B cell (primary cell): ENCODE measurements around the gene ACP7. TPM values are rescaled to one million over a fixed set of nuclear protein-coding genes. Genes with fewer than 3 reads are reported as not detected.

Experiments
- ATAC-seq: fragments of 200-7000 bp; cut with Tn5 transposase; one replicate; pipeline ENCODE4 v1.10.0; 2021; ENCODE audit warnings: low read depth, mild to moderate bottlenecking, moderate number of reproducible peaks, moderate library complexity
- CTCF ChIA-PET: fragments of 350-600 bp; sonication (Branson Sonifier 250); formaldehyde crosslinking; loops from one replicate; lab custom pipeline; 2021; ENCODE audit warnings: antibody characterized with exemption, inconsistent platforms; lab: Charles Lee
- POLR2A ChIA-PET: fragments of 350-600 bp; sonication (Branson Sonifier 250); formaldehyde crosslinking; loops from one replicate; lab custom pipeline; 2021; ENCODE audit warnings: antibody characterized with exemption; lab: Charles Lee
- DNase-seq: peaks from one replicate; pipeline ENCODE4 v3.0.0; 2013
- H2AFZ ChIP-seq: 2 replicates; pipeline ENCODE4 v1.6.1; 2012; ENCODE audit warnings: mild to moderate bottlenecking, low read depth, low read length; ENCODE audit not compliant: insufficient read depth, poor library complexity, severe bottlenecking
- H3K27ac ChIP-seq, 2 donors: 1 replicate in 1 of 2; 2 replicates in 1 of 2; pipeline ENCODE4 v1.5.1; 2012 to 2013; ENCODE audit warnings: low read length in 2 of 2, mild to moderate bottlenecking in 2 of 2, moderate library complexity in 1 of 2
- H3K27me3 ChIP-seq, 4 experiments: fragments of 200-600 bp in 1 of 4; sonication (generic) in 1 of 4; replicated peaks in 1 of 4; 1 replicate in 2 of 4; 2 replicates in 2 of 4; pipeline versions ENCODE4 v1.6.1 to v1.7.0; 2013 to 2016; ENCODE audit warnings: low read length in 3 of 4, mild to moderate bottlenecking in 2 of 4, mixed read lengths in 1 of 4, moderate library complexity in 1 of 4; ENCODE audit not compliant: insufficient read depth in 4 of 4, control insufficient read depth in 3 of 4; ENCODE audit errors: control extremely low read depth in 1 of 4
- H3K36me3 ChIP-seq, 2 experiments: replicated peaks in 1 of 2; 1 replicate in 1 of 2; 2 replicates in 1 of 2; pipeline versions ENCODE4 v1.6.1 to v1.7.1; 2013; ENCODE audit warnings: low read length in 1 of 2; ENCODE audit not compliant: insufficient read depth in 2 of 2, control insufficient read depth in 1 of 2; ENCODE audit errors: control extremely low read depth in 1 of 2, extremely low read depth in 1 of 2
- H3K4me1 ChIP-seq, 2 donors: fragments of 200-600 bp in 1 of 2; sonication (generic) in 1 of 2; 1 replicate in 1 of 2; 2 replicates in 1 of 2; pipeline versions ENCODE4 v1.5.1 to v1.6.1; 2013 to 2017; ENCODE audit warnings: low read length in 2 of 2; ENCODE audit not compliant: control insufficient read depth in 2 of 2, insufficient read depth in 2 of 2
- H3K4me2 ChIP-seq: replicated peaks from 2 replicates; pipeline ENCODE3; 2012; ENCODE audit warnings: mild to moderate bottlenecking, low read depth, low read length; ENCODE audit not compliant: poor library complexity, severe bottlenecking
- H3K4me3 ChIP-seq, 5 experiments: fragments of 200-600 bp in 1 of 5; sonication (generic) in 1 of 5; 1 replicate in 3 of 5; 2 replicates in 2 of 5; pipeline versions ENCODE4 v1.5.1 to v1.7.0; 2011 to 2016; ENCODE audit warnings: low read length in 4 of 5, mild to moderate bottlenecking in 4 of 5, low read depth in 2 of 5, control low read depth in 1 of 5, moderate library complexity in 1 of 5; ENCODE audit not compliant: insufficient read depth in 1 of 5; ENCODE audit errors: control extremely low read depth in 1 of 5, extremely low read depth in 1 of 5
- H3K79me2 ChIP-seq: fragments of 200-600 bp; sonication (generic); one replicate; pipeline ENCODE4 v1.6.0; 2016; ENCODE audit warnings: low read length; ENCODE audit not compliant: control insufficient read depth, insufficient read depth
- H3K9ac ChIP-seq: fragments of 200-600 bp; sonication (generic); 2 replicates; pipeline ENCODE4 v1.6.1; 2017; ENCODE audit warnings: mild to moderate bottlenecking, low read length, moderate library complexity
- H3K9me3 ChIP-seq, 3 donors: one replicate each; pipeline versions ENCODE4 v1.6.1 to v1.7.1; 2013; ENCODE audit warnings: low read length in 2 of 3; ENCODE audit not compliant: control insufficient read depth in 2 of 3, insufficient read depth in 1 of 3; ENCODE audit errors: control extremely low read depth in 1 of 3
- H4K20me1 ChIP-seq: 2 replicates; pipeline ENCODE4 v1.6.0; 2012; ENCODE audit warnings: mild to moderate bottlenecking, low read length; ENCODE audit not compliant: insufficient read depth, control insufficient read depth, poor library complexity, severe bottlenecking
- H3K27ac Mint-ChIP-seq: one replicate; pipeline ENCODE4 v1.8.0; 2021; ENCODE audit warnings: mixed read lengths
- H3K27me3 Mint-ChIP-seq: one replicate; pipeline ENCODE4 v1.8.0; 2021; ENCODE audit warnings: mixed read lengths
- H3K4me1 Mint-ChIP-seq: one replicate; pipeline ENCODE4 v1.8.0; 2021; ENCODE audit warnings: mixed read lengths
- H3K4me3 Mint-ChIP-seq: one replicate; pipeline ENCODE4 v1.8.0; 2021; ENCODE audit warnings: mixed read lengths
- H3K9me3 Mint-ChIP-seq: one replicate; pipeline ENCODE4 v1.8.0; 2022; ENCODE audit warnings: mixed read lengths; ENCODE audit not compliant: insufficient read depth
- EZH2 ChIP-seq: IDR thresholded peaks from 2 replicates; pipeline ENCODE4 v1.6.1; 2012; ENCODE audit warnings: borderline replicate concordance, low read depth, mild to moderate bottlenecking, moderate library complexity, low read length; ENCODE audit not compliant: insufficient read depth, poor library complexity, severe bottlenecking
- WGBS: methylation state at CpG from one replicate; pipeline ENCODE4 v1.1.5; 2013; ENCODE audit warnings: missing lambda C conversion rate; ENCODE audit not compliant: insufficient coverage; 5-methylcytosine and 5-hydroxymethylcytosine counted together
- intact Hi-C: fragments of 100-400 bp; cut with micrococcal nuclease; formaldehyde crosslinking; loops from one replicate; pipeline ENCODE4 v1.10.0; 2022
- polyA plus RNA-seq: library from polyadenylated mRNA; depleted of rRNA; stranded (reverse); fragments of >200 nt; gene quantifications from 2 replicates; pipeline ENCODE4 v1.2.3, GENCODE V29; 2012
- total RNA-seq, 2 donors: library from RNA; stranded (reverse); fragments of 120-200 nt in 1 of 2; gene quantifications; 1 replicate in 1 of 2; 2 replicates in 1 of 2; pipeline versions ENCODE4 v1.2.3 to v1.2.4, GENCODE V29; 2013 to 2022
- TF ChIP-seq, protein P1 (sequence below): fragments of 200-600 bp; IDR thresholded peaks from one replicate; pipeline ENCODE4 v1.8.0; 2022; ENCODE audit warnings: antibody characterized with exemption, mild to moderate bottlenecking

ACP7 gene
- total and polyA plus RNA-seq, 2 donors (not counting 1 experiment from before 2014, with no cell fraction given) = not detected

DNA sequence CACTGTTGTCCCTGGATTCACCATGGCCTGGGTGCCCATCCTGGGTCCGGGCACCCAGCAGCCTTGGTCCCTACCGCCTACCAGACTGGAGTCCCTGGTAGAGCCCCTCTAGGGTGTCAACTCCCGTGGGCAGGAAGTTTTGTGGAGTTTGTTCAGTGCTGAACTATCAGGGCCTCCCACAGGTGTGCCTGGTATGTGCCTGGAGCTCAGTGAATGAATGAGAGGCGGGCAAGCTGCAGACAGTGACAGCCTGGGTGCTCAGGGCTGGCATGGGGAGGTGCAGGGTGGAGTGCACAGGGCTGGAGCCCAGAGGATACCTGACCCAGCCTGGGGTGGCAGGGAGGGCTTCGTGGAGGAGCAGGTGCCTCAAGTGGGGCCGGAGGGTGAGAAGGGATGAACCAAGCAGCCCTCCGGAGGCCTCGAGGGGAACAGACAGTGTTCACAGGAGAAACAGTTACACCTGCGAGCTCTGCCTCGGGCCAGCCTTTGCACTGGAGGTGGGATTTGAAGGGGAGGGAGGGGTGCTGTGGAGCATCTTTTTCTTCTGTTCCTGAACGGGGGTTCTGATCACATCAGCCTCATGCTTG, 71.0 kb downstream of the ACP7 start:
- TF ChIP-seq, protein P1, sequence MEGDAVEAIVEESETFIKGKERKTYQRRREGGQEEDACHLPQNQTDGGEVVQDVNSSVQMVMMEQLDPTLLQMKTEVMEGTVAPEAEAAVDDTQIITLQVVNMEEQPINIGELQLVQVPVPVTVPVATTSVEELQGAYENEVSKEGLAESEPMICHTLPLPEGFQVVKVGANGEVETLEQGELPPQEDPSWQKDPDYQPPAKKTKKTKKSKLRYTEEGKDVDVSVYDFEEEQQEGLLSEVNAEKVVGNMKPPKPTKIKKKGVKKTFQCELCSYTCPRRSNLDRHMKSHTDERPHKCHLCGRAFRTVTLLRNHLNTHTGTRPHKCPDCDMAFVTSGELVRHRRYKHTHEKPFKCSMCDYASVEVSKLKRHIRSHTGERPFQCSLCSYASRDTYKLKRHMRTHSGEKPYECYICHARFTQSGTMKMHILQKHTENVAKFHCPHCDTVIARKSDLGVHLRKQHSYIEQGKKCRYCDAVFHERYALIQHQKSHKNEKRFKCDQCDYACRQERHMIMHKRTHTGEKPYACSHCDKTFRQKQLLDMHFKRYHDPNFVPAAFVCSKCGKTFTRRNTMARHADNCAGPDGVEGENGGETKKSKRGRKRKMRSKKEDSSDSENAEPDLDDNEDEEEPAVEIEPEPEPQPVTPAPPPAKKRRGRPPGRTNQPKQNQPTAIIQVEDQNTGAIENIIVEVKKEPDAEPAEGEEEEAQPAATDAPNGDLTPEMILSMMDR = no peak
- TF ChIP-seq EZH2 = no peak
- WGBS = 95% methylated on average over 11 of the region's 11 CpGs
- H3K4me2 ChIP-seq = no peak overlapping the region
- DNase-seq = no peak
- no peaks in the 10 kb centered on the region for H3K27me3 ChIP-seq
- Mint-ChIP-seq H3K4me1 (peaks cover 6% of the 10 kb centered on the region), H3K9me3 (no peaks in the 10 kb centered on the region), H3K27me3 (no peaks in the 10 kb centered on the region), H3K27ac (no peak overlapping the region), H3K4me3 (no peak overlapping the region)
- intact Hi-C loops = no loop called here
- ChIA-PET CTCF (no interaction called here), POLR2A (no interaction called here)
- H3K27ac ChIP-seq = no peak overlapping the region
- peaks cover 70% of the 10 kb centered on the region for H3K79me2 ChIP-seq
- no peak overlapping the region for H3K4me3 ChIP-seq
- ATAC-seq = no peak
- H4K20me1 ChIP-seq = peaks cover 45% of the 10 kb centered on the region
- no peaks in the 10 kb centered on the region for H3K36me3 ChIP-seq
- H3K9ac ChIP-seq = no peak overlapping the region
- H3K4me1 ChIP-seq = no peaks in the 10 kb centered on the region
- no peak overlapping the region for H2AFZ ChIP-seq
- H3K9me3 ChIP-seq = no peaks in the 10 kb centered on the region

DNA sequence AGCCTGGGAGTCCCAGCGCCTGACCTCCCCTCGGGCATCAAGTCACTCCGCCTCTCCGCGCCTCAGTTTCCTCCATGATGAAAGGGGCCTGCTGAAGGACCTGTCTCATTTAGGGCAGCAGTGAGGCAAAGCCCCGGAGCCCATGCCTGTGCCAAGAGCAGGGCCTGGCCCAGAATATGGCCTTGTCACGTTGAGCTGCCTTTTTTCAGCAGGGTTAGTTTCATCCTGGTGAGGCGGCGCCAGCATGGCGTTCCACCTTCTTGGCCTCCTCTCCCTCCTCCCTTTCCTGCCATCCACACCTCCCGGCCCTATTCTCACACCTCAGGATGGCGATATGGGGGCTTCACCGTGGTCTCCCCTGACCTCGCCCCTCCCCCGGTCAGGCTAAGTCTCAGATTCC, 71.6 kb downstream of the ACP7 start:
- H3K79me2 ChIP-seq = peaks cover 65% of the 10 kb centered on the region
- no peak overlapping the region for H3K4me3 ChIP-seq
- H4K20me1 ChIP-seq = peaks cover 50% of the 10 kb centered on the region
- Mint-ChIP-seq H3K4me3 (no peak overlapping the region), H3K4me1 (peaks cover 8% of the 10 kb centered on the region), H3K27ac (no peak overlapping the region), H3K9me3 (no peaks in the 10 kb centered on the region), H3K27me3 (no peaks in the 10 kb centered on the region)
- DNase-seq (no peak), ATAC-seq (no peak)
- WGBS = 95% methylated on average over 15 of the region's 15 CpGs
- ChIA-PET CTCF (no interaction called here), POLR2A (no interaction called here)
- TF ChIP-seq EZH2 = no peak
- TF ChIP-seq, protein P1 = no peak
- H3K4me2 ChIP-seq = no peak overlapping the region
- no peaks in the 10 kb centered on the region for H3K9me3 ChIP-seq
- H3K27me3 ChIP-seq = no peaks in the 10 kb centered on the region
- no peaks in the 10 kb centered on the region for H3K36me3 ChIP-seq
- H3K9ac ChIP-seq = no peak overlapping the region
- H3K4me1 ChIP-seq = no peaks in the 10 kb centered on the region
- intact Hi-C loops = no loop called here
- no peak overlapping the region for H3K27ac ChIP-seq
- H2AFZ ChIP-seq = no peak overlapping the region
